Nephron (organoid): ENCODE results near the gene DSCAML1.

Experiments
- H3K27ac Mint-ChIP-seq, 3 experiments: 2 replicates each; pipeline ENCODE4 v1.8.0; 2020; ENCODE audit warnings: mixed read lengths in 3 of 3, mild to moderate bottlenecking in 2 of 3, moderate library complexity in 1 of 3
- H3K27me3 Mint-ChIP-seq: 2 replicates; pipeline ENCODE4 v1.8.0; 2021; ENCODE audit warnings: low read depth, mild to moderate bottlenecking, moderate library complexity, mixed read lengths
- H3K36me3 Mint-ChIP-seq: 2 replicates; pipeline ENCODE4 v1.8.0; 2020; ENCODE audit warnings: low read depth, mixed read lengths
- H3K4me1 Mint-ChIP-seq: 2 replicates; pipeline ENCODE4 v1.8.0; 2020; ENCODE audit warnings: mixed read lengths
- H3K4me3 Mint-ChIP-seq, 3 experiments: 2 replicates each; pipeline ENCODE4 v1.8.0; 2020; ENCODE audit warnings: mild to moderate bottlenecking in 3 of 3, mixed read lengths in 3 of 3, moderate library complexity in 2 of 3
- H3K9me3 Mint-ChIP-seq: 2 replicates; pipeline ENCODE4 v1.8.0; 2020; ENCODE audit warnings: mixed read lengths
- CTCF ChIP-seq, 3 experiments: fragments of 200-600 bp; sonication (generic); IDR thresholded peaks; one replicate each; pipeline ENCODE4 v1.5.0; 2021; ENCODE audit warnings: antibody characterized with exemption in 3 of 3; ENCODE audit not compliant: unreplicated experiment in 3 of 3

DSCAML1 gene

GRCh38 chr11:117614728-117615127 lies 182.3 kb downstream of the DSCAML1 start:
- peaks cover 30% of the 10 kb centered on the region for H3K27me3 Mint-ChIP-seq
- no peak for TF ChIP-seq CTCF (IDR thresholded peaks at IDR 0.05; ENCODE audit: unreplicated experiment in 3 of 3)
- no peak overlapping the region for H3K27ac Mint-ChIP-seq
- H3K4me3 Mint-ChIP-seq, result no peak overlapping the region
- H3K9me3 Mint-ChIP-seq, result no peaks in the 10 kb centered on the region
- no peaks in the 10 kb centered on the region for H3K4me1 Mint-ChIP-seq
- H3K36me3 Mint-ChIP-seq, result no peaks in the 10 kb centered on the region

GRCh38 chr11:117613521-117613920 lies 183.5 kb downstream of the DSCAML1 start:
- H3K4me1 Mint-ChIP-seq, result no peaks in the 10 kb centered on the region
- H3K36me3 Mint-ChIP-seq, result no peaks in the 10 kb centered on the region
- H3K27me3 Mint-ChIP-seq, result peaks cover 33% of the 10 kb centered on the region

GRCh38 chr11:117612177-117612576 lies 184.8 kb downstream of the DSCAML1 start:
- Mint-ChIP-seq H3K4me3 (no peak overlapping the region), H3K9me3 (no peaks in the 10 kb centered on the region), H3K27me3 (peaks cover 25% of the 10 kb centered on the region), H3K27ac (no peak overlapping the region), H3K36me3 (no peaks in the 10 kb centered on the region), H3K4me1 (no peaks in the 10 kb centered on the region)
- TF ChIP-seq CTCF (IDR thresholded peaks at IDR 0.05; ENCODE audit: unreplicated experiment in 3 of 3), result no peak

More at GRCh38 chr11:117613521-117613920, 183.5 kb downstream of the DSCAML1 start:
- Mint-ChIP-seq H3K4me3 (no peak overlapping the region), H3K27ac (no peak overlapping the region), H3K9me3 (no peaks in the 10 kb centered on the region)
- no peak for TF ChIP-seq CTCF (IDR thresholded peaks at IDR 0.05; ENCODE audit: unreplicated experiment in 3 of 3)

- no peak for TF ChIP-seq CTCF (IDR thresholded peaks at IDR 0.05; ENCODE audit: unreplicated experiment in 3 of 3)
- Mint-ChIP-seq H3K9me3 (no peaks in the 10 kb centered on the region), H3K27ac (no peak overlapping the region), H3K36me3 (no peaks in the 10 kb centered on the region), H3K27me3 (peaks cover 26% of the 10 kb centered on the region), H3K4me1 (peaks cover 6% of the 10 kb centered on the region), H3K4me3 (no peak overlapping the region)
These were observed 186.1 kb downstream of the DSCAML1 start for GRCh38 chr11:117610901-117611300.

- peaks cover 6% of the 10 kb centered on the region for H3K4me1 Mint-ChIP-seq
- H3K27ac Mint-ChIP-seq, result no peak overlapping the region
- peaks cover 26% of the 10 kb centered on the region for H3K27me3 Mint-ChIP-seq
- no peaks in the 10 kb centered on the region for H3K36me3 Mint-ChIP-seq
- no peak overlapping the region for H3K4me3 Mint-ChIP-seq
- no peak for TF ChIP-seq CTCF (IDR thresholded peaks at IDR 0.05; ENCODE audit: unreplicated experiment in 3 of 3)
- no peaks in the 10 kb centered on the region for H3K9me3 Mint-ChIP-seq
These were observed 187.0 kb downstream of the DSCAML1 start for GRCh38 chr11:117610045-117610444.

- Mint-ChIP-seq H3K4me3 (no peak overlapping the region), H3K4me1 (peaks cover 13% of the 10 kb centered on the region), H3K9me3 (no peaks in the 10 kb centered on the region), H3K36me3 (no peaks in the 10 kb centered on the region), H3K27ac (no peak overlapping the region), H3K27me3 (peaks cover 24% of the 10 kb centered on the region)
- no peak for TF ChIP-seq CTCF (IDR thresholded peaks at IDR 0.05; ENCODE audit: unreplicated experiment in 3 of 3)
These were observed 189.6 kb downstream of the DSCAML1 start for GRCh38 chr11:117607449-117607848.
